ENCODE measurements around the gene TUFM. TPM values are rescaled to one million over a fixed set of nuclear protein-coding genes. Genes with fewer than 3 reads are reported as not detected.

The TUFM gene
- total RNA-seq, 1 experiment from 2014 or later, result 361 TPM

- ATAC-seq (no peak), DNase-seq (ENCODE audit: low read depth, low spot score) (no peak)
- H4K20me1 ChIP-seq (ENCODE audit: insufficient read depth), result no peaks in the 10 kb centered on the region
- intact Hi-C loops (cut with micrococcal nuclease), result no loop called here
- H3K9me2 ChIP-seq (ENCODE audit: insufficient read depth), result no peaks in the 10 kb centered on the region
- H3K27me3 ChIP-seq (ENCODE audit: insufficient read depth, low read length), result no peaks in the 10 kb centered on the region
- no peak overlapping the region for H3K9ac ChIP-seq (ENCODE audit: low read length)
- H3K4me3 ChIP-seq (replicated peaks in 1 of 2; ENCODE audit: low read depth in 1 of 2, low read length in 2 of 2), result no peak overlapping the region
- no peak overlapping the region for H3K4me2 ChIP-seq (ENCODE audit: low read length)
- ChIA-PET RAD21 (ENCODE audit: low non-redundant PET in 1 of 2, low total read pairs in 2 of 2, uncharacterized antibody in 2 of 2, unreplicated experiment in 2 of 2) (no interaction called here), CTCF (interaction anchor here (0.9 kb wide), 1 partner anchor 10 kb away, joined by 4 read pairs; the partner anchor contains the start of gene SH2B1), POLR2A (no interaction called here)
- TF ChIP-seq SIN3A (IDR thresholded peaks at IDR 0.05; ENCODE audit: low read depth), result no peak
- TF ChIP-seq ZNF274 (IDR thresholded peaks at IDR 0.05; ENCODE audit: low read depth, low read length), result no peak
- no peak for TF ChIP-seq POLR2A (IDR thresholded peaks at IDR 0.05; ENCODE audit: borderline replicate concordance, extremely low read depth, insufficient read depth, insufficient read length)
- H3K79me2 ChIP-seq (ENCODE audit: insufficient read depth, low read length), result no peaks in the 10 kb centered on the region; the same call in 1 of the 2 replicates
- peaks cover 15 to 18% of the 10 kb centered on the region in 2 experiments for H3K36me3 ChIP-seq (ENCODE audit: control insufficient read depth in 1 of 2, insufficient read depth in 2 of 2, low read length in 2 of 2)
- peaks cover 5 to 10% of the 10 kb centered on the region in 2 experiments; a peak in 2 of 4 replicates for H3K4me1 ChIP-seq (ENCODE audit: control insufficient read depth in 1 of 2, insufficient read depth in 2 of 2, low read length in 2 of 2)
- no peak overlapping the region for H3K27ac ChIP-seq (ENCODE audit: low read depth, low read length)
- H3K9me3 ChIP-seq (ENCODE audit: control insufficient read depth in 1 of 2, insufficient read depth in 1 of 2, low read depth in 1 of 2, low read length in 2 of 2), result no peaks in the 10 kb centered on the region
- H2AFZ ChIP-seq (ENCODE audit: low read depth, low read length, poor library complexity, severe bottlenecking), result no peak overlapping the region
- no TSS peak for BruUV-seq (replicated peaks)
Measured at GRCh38 chr16:28874406-28874805, 28.3 kb upstream of the TUFM start.

DNA sequence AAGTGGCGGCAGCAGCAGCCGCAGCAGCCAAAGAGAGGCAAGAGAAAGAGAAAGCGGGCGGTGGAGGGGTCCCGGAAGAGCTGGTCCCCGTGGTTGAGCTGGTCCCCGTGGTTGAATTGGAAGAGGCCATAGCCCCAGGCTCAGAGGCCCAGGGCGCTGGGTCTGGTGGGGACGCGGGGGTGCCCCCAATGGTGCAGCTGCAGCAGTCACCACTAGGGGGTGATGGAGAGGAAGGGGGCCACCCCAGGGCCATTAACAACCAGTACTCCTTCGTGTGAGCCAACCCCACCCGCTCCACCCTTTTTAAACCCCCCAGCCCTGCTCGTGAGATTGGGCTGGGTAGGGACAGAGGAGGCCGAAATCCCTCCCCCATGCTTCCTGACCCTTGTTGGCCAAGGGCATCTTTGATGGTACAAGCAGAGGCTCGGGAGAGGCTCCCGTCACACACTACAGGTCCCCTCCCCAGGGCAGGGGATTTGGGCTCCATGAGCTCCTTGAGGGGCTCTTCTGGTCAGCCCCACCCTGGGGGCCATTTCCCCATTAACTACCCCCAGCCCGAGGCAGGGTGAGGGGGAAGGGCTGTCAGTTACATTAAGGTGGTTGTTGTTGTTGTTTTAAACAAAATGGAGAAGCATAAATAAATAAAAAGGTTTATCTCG lies 27.5 kb upstream of the TUFM start:
- H3K4me1 ChIP-seq (ENCODE audit: control insufficient read depth in 1 of 2, insufficient read depth in 2 of 2, low read length in 2 of 2), result peaks cover 2 to 3% of the 10 kb centered on the region in 2 experiments; a peak in 2 of 4 replicates
- H4K20me1 ChIP-seq (ENCODE audit: insufficient read depth), result no peaks in the 10 kb centered on the region
- ChIA-PET POLR2A (interaction anchor here (0.7 kb wide), 1 partner anchor 32 kb away, joined by 4 read pairs; no protein-coding TSS in a partner anchor), CTCF (interaction anchor here (1.1 kb wide), 1 partner anchor 71 kb away, joined by 6 read pairs; no protein-coding TSS in a partner anchor), RAD21 (ENCODE audit: low non-redundant PET in 1 of 2, low total read pairs in 2 of 2, uncharacterized antibody in 2 of 2, unreplicated experiment in 2 of 2) (no interaction called here)
- no peak overlapping the region for H3K27ac ChIP-seq (ENCODE audit: low read depth, low read length)
- DNase-seq (ENCODE audit: low read depth, low spot score) (no peak), ATAC-seq (peak; percentile 81)
- no peak overlapping the region for H3K4me2 ChIP-seq (ENCODE audit: low read length)
- H3K4me3 ChIP-seq (replicated peaks in 1 of 2; ENCODE audit: low read depth in 1 of 2, low read length in 2 of 2), result no peak overlapping the region
- BruUV-seq (replicated peaks), result TSS peak; percentile 29
- no peaks in the 10 kb centered on the region for H3K9me2 ChIP-seq (ENCODE audit: insufficient read depth)
- no peaks in the 10 kb centered on the region for H3K27me3 ChIP-seq (ENCODE audit: insufficient read depth, low read length)
- H3K79me2 ChIP-seq (ENCODE audit: insufficient read depth, low read length), result no peaks in the 10 kb centered on the region; the same call in 1 of the 2 replicates
- intact Hi-C loops (cut with micrococcal nuclease), result no loop called here
- peaks cover 22 to 26% of the 10 kb centered on the region in 2 experiments for H3K36me3 ChIP-seq (ENCODE audit: control insufficient read depth in 1 of 2, insufficient read depth in 2 of 2, low read length in 2 of 2)
- no peaks in the 10 kb centered on the region for H3K9me3 ChIP-seq (ENCODE audit: control insufficient read depth in 1 of 2, insufficient read depth in 1 of 2, low read depth in 1 of 2, low read length in 2 of 2)
- TF ChIP-seq JUND (IDR thresholded peaks at IDR 0.05) (no peak), EZH2phosphoT487 (IDR thresholded peaks at IDR 0.05; ENCODE audit: borderline replicate concordance) (no peak), CTCF (IDR thresholded peaks at IDR 0.05 in 2 of 3, conservative IDR thresholded peaks at IDR 0.05 in 1 of 3; ENCODE audit: borderline replicate concordance in 1 of 3, insufficient read depth in 1 of 3, low read depth in 2 of 3, low read length in 2 of 3) (peak; percentile 36 to 84 (median 84); a peak in 5 of 6 replicates), RAD21 (IDR thresholded peaks at IDR 0.05; ENCODE audit: low read depth) (peak; percentile 49), EGR1 (IDR thresholded peaks at IDR 0.05; ENCODE audit: low read depth) (no peak), CBX3 (IDR thresholded peaks at IDR 0.05; ENCODE audit: low read depth) (no peak), CEBPB (IDR thresholded peaks at IDR 0.05; ENCODE audit: low read depth) (no peak)
- TF ChIP-seq, protein P1, sequence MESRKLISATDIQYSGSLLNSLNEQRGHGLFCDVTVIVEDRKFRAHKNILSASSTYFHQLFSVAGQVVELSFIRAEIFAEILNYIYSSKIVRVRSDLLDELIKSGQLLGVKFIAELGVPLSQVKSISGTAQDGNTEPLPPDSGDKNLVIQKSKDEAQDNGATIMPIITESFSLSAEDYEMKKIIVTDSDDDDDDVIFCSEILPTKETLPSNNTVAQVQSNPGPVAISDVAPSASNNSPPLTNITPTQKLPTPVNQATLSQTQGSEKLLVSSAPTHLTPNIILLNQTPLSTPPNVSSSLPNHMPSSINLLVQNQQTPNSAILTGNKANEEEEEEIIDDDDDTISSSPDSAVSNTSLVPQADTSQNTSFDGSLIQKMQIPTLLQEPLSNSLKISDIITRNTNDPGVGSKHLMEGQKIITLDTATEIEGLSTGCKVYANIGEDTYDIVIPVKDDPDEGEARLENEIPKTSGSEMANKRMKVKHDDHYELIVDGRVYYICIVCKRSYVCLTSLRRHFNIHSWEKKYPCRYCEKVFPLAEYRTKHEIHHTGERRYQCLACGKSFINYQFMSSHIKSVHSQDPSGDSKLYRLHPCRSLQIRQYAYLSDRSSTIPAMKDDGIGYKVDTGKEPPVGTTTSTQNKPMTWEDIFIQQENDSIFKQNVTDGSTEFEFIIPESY (IDR thresholded peaks at IDR 0.05; ENCODE audit: extremely low read depth, insufficient replicate concordance, low read length), result no peak
- TF ChIP-seq, protein P2, sequence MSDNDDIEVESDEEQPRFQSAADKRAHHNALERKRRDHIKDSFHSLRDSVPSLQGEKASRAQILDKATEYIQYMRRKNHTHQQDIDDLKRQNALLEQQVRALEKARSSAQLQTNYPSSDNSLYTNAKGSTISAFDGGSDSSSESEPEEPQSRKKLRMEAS (IDR thresholded peaks at IDR 0.05), result no peak
- H3K9ac ChIP-seq (ENCODE audit: low read length), result no peak overlapping the region
- H2AFZ ChIP-seq (ENCODE audit: low read depth, low read length, poor library complexity, severe bottlenecking), result no peak overlapping the region

Measured in HCT116 (cell line).